ENCODE results near the gene NELFB.
A peak's percentile ranks its signal among the peaks of the same experiment; 100 is the strongest.

Gene NELFB

GRCh38 chr9:137223078-137223970 lies 31.8 kb upstream of the NELFB start:
- peak; percentile 76 to 100 (median 96) for DNase-seq

GRCh38 chr9:137224830-137225694 lies 30.1 kb upstream of the NELFB start, which contains the start of gene CYSRT1:
CYSRT1 (plus strand) TSS chr9:137225174; CDS start chr9:137225622, 448 bp downstream.
- no peak for DNase-seq

GRCh38 chr9:137225699-137226331 lies 29.3 kb upstream of the NELFB start:
- DNase-seq: no peak

- no peak for DNase-seq
Observed at GRCh38 chr9:137226338-137227053, 28.6 kb upstream of the NELFB start.

GRCh38 chr9:137227054-137227852 lies 27.9 kb upstream of the NELFB start, which contains the start of gene RNF224:
RNF224 (plus strand) TSS chr9:137227502; CDS start chr9:137228336, 834 bp downstream.
- DNase-seq: peak in 43 of 56 donors; percentile 3 to 75 (median 43)

GRCh38 chr9:137227853-137228505 lies 27.1 kb upstream of the NELFB start:
- no peak for DNase-seq

GRCh38 chr9:137228506-137228967 lies 26.6 kb upstream of the NELFB start:
- DNase-seq: no peak

GRCh38 chr9:137228968-137229896 lies 25.9 kb upstream of the NELFB start:
- DNase-seq: no peak

GRCh38 chr9:137229903-137230704 lies 25.0 kb upstream of the NELFB start:
- no peak for DNase-seq

- DNase-seq: no peak
Observed at GRCh38 chr9:137230705-137231371, 24.3 kb upstream of the NELFB start, which contains the start of gene SLC34A3. SLC34A3 (plus strand) TSS chr9:137230901; CDS start chr9:137231703, 802 bp downstream.

- no peak for DNase-seq
Observed at GRCh38 chr9:137231372-137232039, 23.6 kb upstream of the NELFB start.

- DNase-seq: no peak
Observed at GRCh38 chr9:137232101-137232500, 23.0 kb upstream of the NELFB start.

GRCh38 chr9:137232510-137232909 lies 22.6 kb upstream of the NELFB start:
- no peak for DNase-seq

GRCh38 chr9:137233143-137233980 lies 21.8 kb upstream of the NELFB start:
- DNase-seq: no peak
